ENCODE measurements around the gene LRRC17.

GRCh38 chr7:102888561-102889233, 24.1 kb upstream of the LRRC17 start:
- TF ChIP-seq, protein P1, sequence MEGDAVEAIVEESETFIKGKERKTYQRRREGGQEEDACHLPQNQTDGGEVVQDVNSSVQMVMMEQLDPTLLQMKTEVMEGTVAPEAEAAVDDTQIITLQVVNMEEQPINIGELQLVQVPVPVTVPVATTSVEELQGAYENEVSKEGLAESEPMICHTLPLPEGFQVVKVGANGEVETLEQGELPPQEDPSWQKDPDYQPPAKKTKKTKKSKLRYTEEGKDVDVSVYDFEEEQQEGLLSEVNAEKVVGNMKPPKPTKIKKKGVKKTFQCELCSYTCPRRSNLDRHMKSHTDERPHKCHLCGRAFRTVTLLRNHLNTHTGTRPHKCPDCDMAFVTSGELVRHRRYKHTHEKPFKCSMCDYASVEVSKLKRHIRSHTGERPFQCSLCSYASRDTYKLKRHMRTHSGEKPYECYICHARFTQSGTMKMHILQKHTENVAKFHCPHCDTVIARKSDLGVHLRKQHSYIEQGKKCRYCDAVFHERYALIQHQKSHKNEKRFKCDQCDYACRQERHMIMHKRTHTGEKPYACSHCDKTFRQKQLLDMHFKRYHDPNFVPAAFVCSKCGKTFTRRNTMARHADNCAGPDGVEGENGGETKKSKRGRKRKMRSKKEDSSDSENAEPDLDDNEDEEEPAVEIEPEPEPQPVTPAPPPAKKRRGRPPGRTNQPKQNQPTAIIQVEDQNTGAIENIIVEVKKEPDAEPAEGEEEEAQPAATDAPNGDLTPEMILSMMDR (IDR thresholded peaks at IDR 0.05): no peak
- no peak for TF ChIP-seq POLR2A (IDR thresholded peaks at IDR 0.05)
